T-helper 1 cell (primary cell): Measurements from ENCODE around the gene TPM1.
"Not testable (repeated sequence)": the region's sequence is repeated elsewhere in the genome, so short reads cannot be mapped to it uniquely, and the experiment has no call there.

Experiments used
- DNase-seq, 5 donors: peaks; one replicate each; pipeline ENCODE4 v3.0.0-alpha.2; 2012 to 2020
- total RNA-seq, 4 donors: gene quantifications; one replicate each; lab custom pipeline; 2026; lab: John Stamatoyannopoulos, UW

Gene TPM1
- 5.5 to 11.3 (median 9.6) reads per million in 4 donors for total RNA-seq

DNA sequence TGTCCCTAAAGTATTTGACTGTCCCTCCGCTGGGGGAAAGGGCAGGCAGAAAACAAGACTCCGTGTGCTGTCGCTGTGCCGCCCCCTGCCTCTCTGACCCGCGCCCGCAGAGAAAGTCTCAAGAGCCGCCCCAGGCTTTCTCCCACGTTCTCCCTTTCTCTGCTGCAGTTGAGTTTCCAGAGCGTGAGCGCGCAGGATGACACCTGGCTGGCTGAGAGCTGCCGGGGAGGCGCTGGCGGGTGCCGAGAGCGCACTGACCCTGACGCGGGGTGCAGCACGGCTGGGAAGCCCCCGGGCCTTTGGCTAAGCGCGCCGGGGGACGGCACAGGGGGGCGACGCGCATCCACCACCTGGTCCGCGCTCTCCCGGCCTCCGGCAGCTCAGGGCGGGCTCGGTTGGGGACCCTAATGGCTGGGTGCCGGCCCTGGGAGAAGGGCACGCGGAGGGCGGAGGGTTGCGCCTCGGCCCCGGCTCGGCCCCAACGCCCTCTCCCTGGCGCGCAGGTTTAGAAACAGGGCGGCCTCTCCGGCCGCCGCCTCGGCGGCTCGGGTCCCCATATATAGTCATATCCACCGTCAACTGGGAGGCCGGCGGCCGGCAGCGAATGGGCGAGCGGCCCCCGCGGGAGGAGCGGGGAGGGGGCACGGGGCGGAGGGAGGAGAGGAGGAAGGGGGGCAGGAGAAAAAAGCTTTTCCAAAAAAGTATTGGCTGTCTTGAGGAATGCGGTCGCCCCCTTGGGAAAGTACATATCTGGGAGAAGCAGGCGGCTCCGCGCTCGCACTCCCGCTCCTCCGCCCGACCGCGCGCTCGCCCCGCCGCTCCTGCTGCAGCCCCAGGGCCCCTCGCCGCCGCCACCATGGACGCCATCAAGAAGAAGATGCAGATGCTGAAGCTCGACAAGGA is at the start of gene TPM1:
TSS of gene TPM1 (plus strand) at position 774 of the 903 bp plus-strand sequence. CDS start at position 857, 83 bp downstream.
- peak in 1 of 5 donors; percentile 14 for DNase-seq

- no peak for DNase-seq
Observed at GRCh38 chr15:62993066-62993465, 49.5 kb upstream of the TPM1 start.

GRCh38 chr15:62993632-62994031 is 48.9 kb upstream of the TPM1 start:
- DNase-seq, result not testable (repeated sequence)

DNA sequence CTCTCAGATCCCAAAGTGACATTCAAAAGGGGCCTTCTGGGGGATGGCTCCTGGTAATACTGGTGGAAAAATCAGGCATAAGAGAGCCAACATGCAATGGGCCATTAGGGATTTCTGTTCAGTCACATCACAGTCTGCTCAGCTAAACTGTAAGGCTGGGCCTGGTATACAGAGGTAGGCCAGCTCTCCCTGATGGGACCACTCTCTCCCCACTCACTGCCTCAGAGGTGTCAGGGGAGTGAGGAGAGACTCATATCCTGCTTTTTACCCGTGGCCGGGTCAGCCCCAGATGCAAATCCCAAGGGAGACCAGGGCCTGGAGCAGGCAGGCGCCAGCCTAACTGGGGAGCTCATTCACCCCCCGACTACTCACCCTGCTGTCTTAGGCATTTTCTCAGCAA is 48.1 kb upstream of the TPM1 start:
- no peak for DNase-seq

DNA sequence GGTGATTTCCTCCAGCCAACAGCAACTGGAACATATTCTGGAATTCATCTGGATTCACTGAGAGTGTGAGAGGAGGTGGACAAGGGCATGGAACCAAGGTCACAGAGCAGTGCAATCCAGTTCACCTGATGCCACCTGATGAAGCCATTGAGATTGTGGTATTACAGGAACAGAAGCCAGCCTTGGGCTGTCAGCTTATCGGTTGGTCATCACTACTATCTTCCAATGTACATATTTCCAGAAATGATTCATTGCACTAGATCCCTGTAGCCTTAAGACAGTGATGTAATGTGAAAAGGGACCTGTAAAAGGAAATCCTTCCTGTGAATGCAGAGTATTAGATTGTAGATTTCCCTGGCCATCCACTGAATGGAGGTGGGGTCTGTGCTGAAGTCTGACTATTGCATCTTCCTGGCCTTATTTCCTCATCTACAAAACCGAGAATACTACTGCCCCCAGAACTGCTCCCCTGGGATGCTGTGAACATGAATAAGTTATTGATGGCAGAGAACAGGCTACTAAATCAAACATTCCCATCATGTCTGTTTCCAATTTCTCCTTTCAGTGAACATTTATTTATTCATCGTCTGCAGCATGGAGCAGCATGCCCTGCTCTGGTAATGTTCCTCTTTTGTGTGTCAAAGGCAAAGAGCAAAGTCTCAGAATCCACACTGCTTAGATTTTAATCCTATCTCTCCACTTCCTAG is 47.4 kb upstream of the TPM1 start:
- no peak for DNase-seq

DNA sequence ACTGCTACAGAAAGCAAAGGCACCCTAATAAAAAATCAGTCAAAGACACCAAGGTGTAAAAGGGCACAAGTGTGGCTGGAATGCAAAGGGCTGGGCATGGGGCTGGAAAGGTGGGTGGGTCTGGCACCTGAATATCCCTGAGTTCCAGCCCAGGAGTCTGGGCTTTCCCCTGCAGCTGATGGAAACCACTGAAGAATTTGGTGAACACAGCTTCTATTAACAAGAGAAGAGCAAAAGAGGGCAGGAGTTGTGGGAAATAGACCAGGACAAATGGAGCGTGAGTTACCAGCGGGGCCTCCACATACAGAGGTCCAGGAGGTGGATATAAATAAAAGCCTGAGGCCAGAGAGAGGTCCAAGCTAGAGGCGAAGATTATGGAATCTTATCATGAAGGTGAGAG is 45.1 kb upstream of the TPM1 start:
- DNase-seq, result no peak

- DNase-seq, result no peak
Observed at GRCh38 chr15:62998262-62998890, 44.2 kb upstream of the TPM1 start.

GRCh38 chr15:62999178-62999577 is 43.4 kb upstream of the TPM1 start:
- no peak for DNase-seq

- DNase-seq, result no peak
Observed at GRCh38 chr15:62999923-63000561, 42.5 kb upstream of the TPM1 start.

DNA sequence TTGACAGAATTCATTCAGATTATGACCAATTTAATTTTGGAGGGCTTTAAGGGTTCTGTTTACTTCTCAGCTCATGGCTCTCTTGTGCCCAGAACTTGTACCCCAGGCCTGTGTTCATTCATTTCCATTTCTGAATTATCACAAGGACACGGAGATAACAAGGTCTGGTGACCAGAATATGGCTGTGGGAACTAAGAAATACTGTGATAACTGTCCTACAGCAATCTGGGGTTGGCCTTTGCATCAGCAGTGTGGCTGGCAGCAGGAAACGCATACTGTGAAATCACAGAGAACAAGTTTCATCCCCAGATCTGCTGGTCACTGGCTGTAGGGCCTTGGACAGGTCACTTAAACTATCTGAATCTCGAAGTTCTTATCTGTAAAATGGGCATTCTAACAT is 41.8 kb upstream of the TPM1 start:
- DNase-seq, result no peak

DNA sequence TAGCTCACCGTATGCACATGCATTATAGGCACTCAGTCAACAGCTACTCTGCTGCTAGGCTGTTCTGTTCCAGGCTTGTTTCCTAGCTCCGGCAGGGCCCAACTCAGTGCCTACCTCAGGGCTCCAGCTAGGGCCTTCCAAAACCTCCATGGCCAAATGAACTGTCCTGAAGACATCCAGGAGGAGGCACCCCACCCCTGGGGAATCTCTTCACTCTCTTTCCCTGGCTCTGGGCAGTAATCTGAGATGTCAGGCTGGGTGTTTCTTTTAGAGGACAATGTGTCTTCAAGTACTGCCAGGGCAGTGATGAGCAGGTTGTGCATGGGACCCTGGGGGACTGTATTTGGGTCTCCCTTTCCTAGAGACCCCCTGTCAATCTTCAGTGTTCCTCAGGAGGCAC is 38.3 kb upstream of the TPM1 start:
- DNase-seq, result no peak

- no peak for DNase-seq
Observed at GRCh38 chr15:63006032-63006878, 36.3 kb upstream of the TPM1 start.

GRCh38 chr15:63008333-63009049 is 34.1 kb upstream of the TPM1 start:
- DNase-seq, result no peak

DNA sequence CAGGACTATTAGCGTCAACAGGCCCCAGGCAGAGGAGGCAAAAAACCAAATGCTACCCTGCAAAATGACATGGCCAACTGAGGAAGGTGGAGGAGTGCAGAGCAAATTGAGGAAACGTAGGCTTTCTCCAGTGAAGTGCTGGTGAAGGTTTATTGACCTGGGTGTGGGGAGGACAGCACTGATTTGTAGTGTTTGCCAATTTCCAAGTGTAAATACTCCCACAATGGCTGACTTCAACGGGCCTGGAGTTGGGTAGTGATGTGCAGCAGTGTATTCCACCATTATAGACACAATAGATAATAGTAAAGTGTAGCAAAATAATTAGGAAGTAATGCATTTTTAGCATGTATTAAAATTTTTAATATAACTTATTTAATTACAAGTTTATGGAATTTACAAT is 32.2 kb upstream of the TPM1 start:
- no peak for DNase-seq

GRCh38 chr15:63010920-63011693 is 31.4 kb upstream of the TPM1 start:
- DNase-seq, result no peak

GRCh38 chr15:63012444-63012843 is 30.1 kb upstream of the TPM1 start:
- DNase-seq, result no peak

DNA sequence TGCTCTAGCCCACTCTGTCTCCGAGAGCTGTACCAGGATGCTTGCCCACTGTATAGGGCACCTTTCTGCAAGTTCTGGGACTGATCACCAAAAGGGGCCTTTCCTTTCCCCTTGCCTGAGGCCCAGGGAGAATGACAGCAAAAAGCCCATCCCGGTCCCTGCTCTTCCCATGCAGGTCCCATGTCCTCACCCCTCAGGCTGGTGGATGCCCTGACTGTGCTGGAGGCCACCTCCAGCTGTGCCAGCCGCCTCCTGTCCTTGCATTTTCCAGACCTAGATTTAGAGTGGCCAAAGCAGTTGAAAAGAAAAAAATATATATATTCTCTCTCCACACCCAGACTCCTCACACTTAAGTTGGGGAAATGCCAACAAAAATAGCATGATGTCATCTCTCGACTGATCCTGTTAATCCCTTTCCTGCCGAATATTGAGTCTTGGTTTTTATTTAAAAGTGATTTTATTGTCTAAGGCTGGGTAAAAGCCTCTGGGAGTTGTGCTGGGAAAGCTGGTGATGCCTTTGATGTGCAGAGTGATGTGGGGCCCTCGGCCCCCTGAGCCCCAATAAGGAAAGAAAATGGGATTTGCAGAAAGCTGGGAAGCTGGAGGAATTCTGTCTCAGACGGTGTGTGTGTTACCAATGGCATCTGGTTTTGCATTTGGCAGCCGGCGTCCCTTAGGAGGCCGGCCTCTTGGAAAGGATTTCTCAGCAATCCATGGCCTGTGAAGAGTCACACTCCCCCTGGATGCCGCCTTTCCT is 29.3 kb upstream of the TPM1 start:
- DNase-seq, result no peak

DNA sequence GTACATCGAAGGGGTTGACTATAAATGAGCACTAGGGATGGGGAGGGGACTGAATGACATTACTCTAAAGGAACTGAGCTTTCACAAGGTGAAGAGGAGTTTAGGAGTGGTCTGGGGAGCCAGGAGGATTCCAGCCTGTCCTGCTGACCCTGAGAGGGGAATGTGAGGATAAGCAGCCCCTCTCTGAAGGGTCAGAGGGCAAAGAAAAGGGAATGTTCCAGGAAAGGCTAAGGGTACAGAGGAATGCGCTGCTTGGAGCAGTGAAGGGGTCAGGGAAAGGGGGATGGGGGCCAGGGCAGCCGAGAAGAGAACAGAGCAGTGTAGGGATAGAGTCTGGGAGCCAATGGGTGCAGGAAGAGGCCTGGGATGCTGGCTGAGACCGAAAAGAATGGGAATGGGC is 28.0 kb upstream of the TPM1 start:
- no peak for DNase-seq

- DNase-seq, result peak in 1 of 5 donors; percentile 8
Observed at GRCh38 chr15:63015618-63016017, 26.9 kb upstream of the TPM1 start.

DNA sequence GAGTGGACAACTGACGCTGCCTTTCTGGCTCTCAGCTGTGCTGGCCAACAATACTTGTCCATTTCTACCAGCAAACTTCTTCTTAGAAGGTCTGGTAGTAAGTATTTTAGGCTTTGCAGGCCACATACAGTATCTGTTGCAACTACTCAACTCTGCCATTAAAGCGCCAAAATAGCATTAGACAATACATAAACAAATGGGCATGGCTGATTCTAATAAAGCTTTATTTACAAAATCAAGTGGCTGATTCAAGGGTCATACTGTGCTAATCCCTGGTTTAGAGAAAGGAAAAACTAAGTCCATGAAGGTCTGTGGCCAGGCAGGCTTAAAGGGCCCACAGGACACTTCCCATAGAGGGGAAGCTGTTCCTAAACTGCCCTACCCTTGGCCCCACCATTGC is 26.3 kb upstream of the TPM1 start:
- no peak for DNase-seq
